Retinal pigment epithelial cell (primary cell): ENCODE data around the gene MAPK8IP1.
"Not testable (repeated sequence)": the region's sequence is repeated elsewhere in the genome, so short reads cannot be mapped to it uniquely, and the experiment has no call there.

Source experiments
- DNase-seq: peaks from one replicate; pipeline ENCODE4 v3.0.0-alpha.2; 2010; ENCODE audit warnings: low read depth
- H3K4me3 ChIP-seq: 2 replicates; pipeline ENCODE4 v1.5.1; 2011; ENCODE audit warnings: mild to moderate bottlenecking, low read length, control low read depth, moderate library complexity
- CTCF ChIP-seq: conservative IDR thresholded peaks from 2 replicates; pipeline ENCODE4 v1.5.1; 2011; ENCODE audit warnings: low read depth, low read length, control low read depth, inconsistent platforms

Gene MAPK8IP1

DNA sequence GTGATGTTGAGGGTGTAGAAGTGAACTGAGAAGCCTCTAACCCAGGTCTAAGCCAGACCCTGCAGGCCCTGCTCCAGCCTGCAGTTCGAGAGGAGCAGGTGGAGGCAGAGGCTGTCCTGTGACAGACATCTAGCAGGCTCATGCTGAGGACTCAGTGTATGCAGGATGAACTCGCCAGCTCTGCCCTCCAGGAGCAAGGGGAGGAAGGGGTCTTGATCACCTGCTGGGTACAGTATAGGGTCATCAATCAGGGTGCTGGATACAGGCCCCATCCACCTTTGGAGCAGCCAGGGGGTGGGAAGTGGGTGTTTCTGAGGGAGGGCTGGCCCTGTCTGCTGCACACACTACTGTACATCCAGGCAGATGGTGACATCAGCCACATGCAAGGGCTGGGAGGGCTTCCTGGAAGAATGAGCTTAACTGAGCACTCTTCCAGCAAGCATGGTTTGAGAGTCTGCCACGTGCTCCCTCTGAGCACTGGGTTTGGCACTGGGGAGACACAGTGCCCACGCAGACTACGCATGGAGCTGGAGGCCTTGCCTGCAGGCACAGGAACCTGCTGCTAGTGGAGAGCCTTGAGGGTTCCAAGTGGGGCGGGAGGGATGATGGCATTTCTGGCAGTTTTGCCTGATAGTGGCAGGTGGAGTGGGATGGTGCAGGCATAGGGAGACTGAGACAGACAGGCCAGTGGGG is 9.2 kb downstream of the MAPK8IP1 start:
- DNase-seq: no peak
- no peak for TF ChIP-seq CTCF
- H3K4me3 ChIP-seq: no peak overlapping the region

GRCh38 chr11:45895553-45896259 is 10.3 kb downstream of the MAPK8IP1 start:
- H3K4me3 ChIP-seq: no peak overlapping the region
- no peak for TF ChIP-seq CTCF

GRCh38 chr11:45896422-45896984 is 11.1 kb downstream of the MAPK8IP1 start:
- DNase-seq: no peak
- H3K4me3 ChIP-seq: no peak overlapping the region
- TF ChIP-seq CTCF: no peak

More at GRCh38 chr11:45895553-45896259, 10.3 kb downstream of the MAPK8IP1 start:
- no peak for DNase-seq

DNA sequence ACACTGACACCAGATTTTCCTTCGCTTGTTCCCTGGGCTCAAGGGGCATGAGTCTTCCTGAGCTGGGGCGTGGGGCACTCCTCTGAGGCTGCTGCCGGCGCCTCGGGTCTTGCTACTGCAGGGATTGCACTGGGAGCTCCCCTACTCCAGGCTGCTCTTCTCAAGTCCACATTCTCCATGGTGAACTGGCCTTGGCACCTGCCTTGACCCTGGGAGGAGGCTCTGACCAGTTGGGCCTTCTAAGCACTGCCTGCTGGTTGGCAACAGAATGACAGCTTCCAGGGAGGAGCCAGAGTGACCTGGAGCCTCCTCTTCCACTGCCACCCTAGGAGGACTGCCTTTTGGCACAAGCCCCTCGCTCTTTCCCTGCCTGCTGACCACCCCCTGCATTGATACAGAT is 12.1 kb downstream of the MAPK8IP1 start:
- no peak for DNase-seq
- H3K4me3 ChIP-seq: no peak overlapping the region
- no peak for TF ChIP-seq CTCF

DNA sequence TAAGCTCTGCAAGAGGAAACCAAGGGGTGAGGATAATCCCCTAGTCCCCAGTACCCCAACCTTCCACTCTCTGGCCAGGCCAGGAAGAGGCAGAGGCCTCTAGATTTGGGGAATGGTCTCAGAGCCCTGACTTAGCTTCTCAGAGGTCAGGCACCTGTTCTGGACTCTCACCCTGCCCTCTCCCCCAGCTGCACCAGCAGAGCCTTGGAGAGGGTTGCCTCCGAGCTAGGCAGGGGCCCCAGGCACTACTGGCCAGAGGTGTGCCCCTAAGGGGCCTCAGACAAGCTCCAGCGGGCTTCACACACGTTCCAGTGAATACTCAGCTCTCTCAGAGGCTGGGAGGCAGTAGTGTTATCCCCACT is 13.6 kb downstream of the MAPK8IP1 start:
- peak overlapping the region; percentile 47 for H3K4me3 ChIP-seq
- no peak for DNase-seq
- TF ChIP-seq CTCF: no peak

DNA sequence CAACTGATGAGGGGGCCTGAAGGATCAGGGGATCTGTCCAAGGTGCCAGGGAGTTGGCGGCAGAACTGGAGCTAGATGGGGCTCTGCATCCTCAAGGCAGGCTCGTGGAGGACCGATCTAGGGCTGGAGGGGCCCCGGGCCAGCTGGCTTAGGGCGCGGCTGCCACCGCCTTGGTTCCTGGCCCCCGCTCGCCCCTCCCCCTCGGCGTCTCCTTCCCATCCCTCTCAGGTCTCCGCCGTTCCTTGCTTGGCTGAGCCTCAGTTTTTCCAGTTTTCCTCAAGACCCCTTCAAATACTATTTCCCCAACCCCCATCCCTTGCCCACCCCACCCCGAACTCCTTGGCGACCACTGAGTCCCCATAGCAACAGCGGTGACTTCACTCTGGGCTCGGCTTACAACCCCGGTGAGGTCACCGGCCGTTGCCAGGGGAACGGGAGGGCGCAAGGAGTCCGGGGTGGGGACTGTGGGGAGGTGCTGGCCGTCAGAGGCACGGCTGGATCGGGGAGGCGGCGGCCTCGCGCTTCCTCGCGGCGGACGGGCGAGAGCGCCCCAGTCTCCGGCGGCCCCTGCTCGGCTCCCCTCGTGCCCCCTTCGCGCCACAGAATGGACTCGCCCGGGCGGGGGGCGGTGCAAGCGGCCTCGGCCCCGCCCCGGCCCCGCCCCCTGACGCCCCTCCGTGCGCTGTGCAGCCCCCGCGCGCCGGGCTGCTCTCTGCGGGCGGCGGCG is 14.2 kb downstream of the MAPK8IP1 start:
- H3K4me3 ChIP-seq: peak overlapping the region; percentile 47
- TF ChIP-seq CTCF: no peak
- DNase-seq: peak; percentile 57

DNA sequence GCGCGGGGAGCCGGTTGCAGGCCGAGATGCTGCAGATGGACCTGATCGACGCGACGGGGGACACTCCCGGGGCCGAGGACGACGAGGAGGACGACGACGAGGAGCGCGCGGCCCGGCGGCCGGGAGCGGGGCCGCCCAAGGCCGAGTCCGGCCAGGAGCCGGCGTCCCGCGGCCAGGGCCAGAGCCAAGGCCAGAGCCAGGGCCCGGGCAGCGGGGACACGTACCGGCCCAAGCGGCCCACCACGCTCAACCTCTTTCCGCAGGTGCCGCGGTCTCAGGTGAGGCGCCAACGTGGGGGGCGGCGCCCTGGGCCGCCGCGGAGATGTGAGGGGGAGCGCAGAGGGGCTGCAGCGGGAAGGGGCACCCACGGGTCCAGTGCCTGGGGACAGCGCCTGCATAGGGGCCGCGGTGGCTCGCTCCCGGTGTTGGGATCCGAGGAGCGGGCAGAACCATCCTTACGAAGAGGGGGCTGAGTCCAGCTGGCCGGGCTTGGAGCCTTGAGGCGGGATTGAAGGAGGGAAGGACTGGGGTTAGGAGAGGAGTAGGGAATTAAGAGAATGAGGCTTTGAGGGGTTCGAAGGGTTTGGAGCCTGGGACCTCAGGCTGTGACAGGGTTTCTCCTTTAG is 14.8 kb downstream of the MAPK8IP1 start:
- H3K4me3 ChIP-seq: peak overlapping the region; percentile 53
- not testable (repeated sequence) for DNase-seq
